Epithelial cell of proximal tubule (primary cell): ENCODE results near the gene CELF6. TPM values are rescaled to one million over a fixed set of nuclear protein-coding genes. Genes with fewer than 3 reads are reported as not detected.

ENCODE experiments used
- DNase-seq: peaks from one replicate; pipeline ENCODE4 v3.0.0-alpha.2; 2011; ENCODE audit warnings: low read depth
- H3K4me3 ChIP-seq: 2 replicates; pipeline ENCODE4 v1.5.1; 2011; ENCODE audit warnings: low read depth, mild to moderate bottlenecking, low read length
- total RNA-seq: library from RNA; depleted of rRNA; stranded (reverse); fragments of >200 nt; gene quantifications from 2 replicates; pipeline ENCODE4 v1.2.3, GENCODE V29; 2015
- TF ChIP-seq, protein P1 (sequence below): conservative IDR thresholded peaks from 2 replicates; pipeline ENCODE4 v1.5.1; 2012; ENCODE audit warnings: low read depth, mild to moderate bottlenecking, low read length

The CELF6 gene
- total RNA-seq, 1 donor from 2014 or later = not detected

DNA sequence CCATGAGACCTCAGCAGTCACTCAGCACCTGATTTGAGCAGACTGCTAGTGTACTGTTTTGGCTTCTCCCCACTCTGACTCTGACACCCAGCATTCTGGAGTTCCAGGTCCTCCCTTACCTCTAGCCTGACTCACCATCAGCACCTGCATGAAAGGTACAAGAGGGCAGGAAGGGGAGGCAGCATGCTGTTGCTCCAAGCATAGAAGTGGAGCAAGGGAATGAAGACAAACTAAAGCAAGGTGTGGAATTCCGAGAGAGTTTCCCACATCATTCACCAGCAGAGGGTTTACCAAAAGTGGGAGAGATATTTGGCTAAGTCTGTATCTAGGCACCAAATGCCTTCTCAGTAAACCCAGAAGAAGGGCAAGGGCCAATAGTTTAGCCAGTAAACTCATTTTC, 34.5 kb upstream of the CELF6 start:
- no peak overlapping the region for H3K4me3 ChIP-seq
- DNase-seq = no peak
- TF ChIP-seq, protein P1, sequence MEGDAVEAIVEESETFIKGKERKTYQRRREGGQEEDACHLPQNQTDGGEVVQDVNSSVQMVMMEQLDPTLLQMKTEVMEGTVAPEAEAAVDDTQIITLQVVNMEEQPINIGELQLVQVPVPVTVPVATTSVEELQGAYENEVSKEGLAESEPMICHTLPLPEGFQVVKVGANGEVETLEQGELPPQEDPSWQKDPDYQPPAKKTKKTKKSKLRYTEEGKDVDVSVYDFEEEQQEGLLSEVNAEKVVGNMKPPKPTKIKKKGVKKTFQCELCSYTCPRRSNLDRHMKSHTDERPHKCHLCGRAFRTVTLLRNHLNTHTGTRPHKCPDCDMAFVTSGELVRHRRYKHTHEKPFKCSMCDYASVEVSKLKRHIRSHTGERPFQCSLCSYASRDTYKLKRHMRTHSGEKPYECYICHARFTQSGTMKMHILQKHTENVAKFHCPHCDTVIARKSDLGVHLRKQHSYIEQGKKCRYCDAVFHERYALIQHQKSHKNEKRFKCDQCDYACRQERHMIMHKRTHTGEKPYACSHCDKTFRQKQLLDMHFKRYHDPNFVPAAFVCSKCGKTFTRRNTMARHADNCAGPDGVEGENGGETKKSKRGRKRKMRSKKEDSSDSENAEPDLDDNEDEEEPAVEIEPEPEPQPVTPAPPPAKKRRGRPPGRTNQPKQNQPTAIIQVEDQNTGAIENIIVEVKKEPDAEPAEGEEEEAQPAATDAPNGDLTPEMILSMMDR = no peak

DNA sequence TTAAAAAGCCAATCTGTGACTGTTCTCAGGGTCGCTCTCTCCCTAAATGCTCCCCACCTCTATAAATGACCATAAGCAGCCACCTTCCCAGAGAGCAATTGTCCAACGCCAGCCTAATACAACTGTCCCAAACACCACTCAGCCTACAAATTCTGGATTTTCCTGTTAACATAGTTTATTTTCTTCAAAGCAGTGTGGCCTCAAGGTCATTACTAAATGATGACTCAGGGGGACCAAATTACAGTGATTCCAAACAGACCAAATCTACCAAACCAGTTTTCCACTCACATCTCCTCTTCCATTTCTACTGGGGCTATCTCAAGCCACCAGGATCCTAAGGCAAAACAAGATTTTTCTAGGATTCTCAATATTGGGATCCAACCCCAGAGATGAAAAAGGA, 33.3 kb upstream of the CELF6 start:
- no peak for DNase-seq
- no peak overlapping the region for H3K4me3 ChIP-seq
- TF ChIP-seq, protein P1 = no peak

DNA sequence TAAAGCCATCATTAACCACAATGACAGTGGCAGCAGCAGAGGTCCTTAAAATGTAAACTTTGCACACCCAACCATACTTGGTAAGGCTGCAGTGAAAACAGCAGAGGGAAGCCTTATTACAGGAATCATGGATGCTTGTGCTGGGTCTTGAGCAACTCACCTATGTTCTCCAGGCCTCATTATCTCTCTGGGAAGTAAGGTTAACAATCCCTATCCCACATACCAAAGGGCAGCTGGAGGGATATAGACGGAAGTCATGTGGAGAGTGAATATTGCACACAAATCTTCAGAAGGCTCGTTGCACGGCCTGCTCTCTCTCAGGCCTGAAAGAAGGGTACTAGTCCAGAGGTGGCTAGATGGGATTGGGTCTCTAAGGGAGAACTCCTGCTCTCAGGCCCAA, 25.8 kb upstream of the CELF6 start:
- no peak overlapping the region for H3K4me3 ChIP-seq
- TF ChIP-seq, protein P1 = no peak
- DNase-seq = no peak

DNA sequence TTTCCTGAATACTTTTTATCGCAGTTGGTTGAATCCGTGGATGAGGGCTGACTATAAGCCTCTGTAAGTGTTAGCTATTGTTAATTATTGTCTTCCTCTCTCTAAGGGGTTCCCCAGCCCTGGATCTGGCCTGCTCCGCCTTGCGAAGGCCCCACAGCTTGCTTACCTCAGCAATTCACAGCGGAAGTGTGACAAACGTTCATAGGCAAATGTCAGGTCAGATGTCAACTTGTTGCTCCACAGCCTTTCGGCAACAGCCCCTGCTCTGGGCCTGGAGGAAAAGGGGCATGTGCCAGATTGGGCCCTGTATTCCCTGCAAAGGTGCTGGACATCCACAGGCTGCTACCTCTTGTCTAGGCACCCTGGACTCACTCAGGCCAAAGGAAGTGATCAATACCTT, 25.3 kb upstream of the CELF6 start:
- DNase-seq = no peak
- H3K4me3 ChIP-seq = no peak overlapping the region
- TF ChIP-seq, protein P1 = no peak

DNA sequence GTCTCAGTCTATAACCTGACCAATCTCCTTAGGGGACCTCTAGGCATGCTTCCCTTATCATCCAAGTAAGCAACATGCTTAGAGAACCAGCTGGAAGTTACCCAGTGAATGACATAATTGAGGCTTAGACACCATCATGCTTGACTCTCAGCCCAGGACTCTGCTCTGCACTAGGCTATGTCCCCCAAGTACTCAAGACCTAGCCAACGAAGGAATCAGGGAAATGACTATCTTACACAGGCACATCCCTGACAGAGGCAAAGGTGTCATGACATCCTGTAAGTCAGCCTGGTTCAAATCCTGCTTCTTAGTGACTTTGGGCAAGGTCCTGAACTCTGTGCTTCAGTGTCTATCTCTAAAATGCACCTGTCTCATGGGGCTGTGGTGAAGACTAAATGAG, 24.6 kb upstream of the CELF6 start:
- TF ChIP-seq, protein P1 = no peak
- no peak for DNase-seq
- H3K4me3 ChIP-seq = no peak overlapping the region

DNA sequence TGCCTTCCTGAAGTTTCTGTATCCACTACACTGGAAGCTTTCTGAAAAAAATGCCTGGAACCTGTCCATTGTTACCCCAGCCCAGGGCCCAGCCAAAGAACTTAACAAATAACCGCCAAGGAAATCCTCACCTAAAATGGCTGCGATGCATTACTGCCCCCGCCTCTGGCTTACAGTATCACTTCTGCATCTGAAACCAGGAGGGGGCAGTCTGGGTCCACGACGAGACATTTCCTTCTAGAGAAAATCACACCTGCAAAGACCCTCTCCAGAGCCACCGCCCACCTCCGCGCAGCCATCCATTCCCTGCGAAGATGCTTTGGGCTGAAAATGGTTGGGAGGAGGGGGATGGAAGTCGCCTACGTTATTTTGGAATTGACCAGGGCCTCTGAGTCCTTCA, 22.4 kb upstream of the CELF6 start:
- TF ChIP-seq, protein P1 = peak; percentile 64
- no peak for DNase-seq
- no peak overlapping the region for H3K4me3 ChIP-seq

DNA sequence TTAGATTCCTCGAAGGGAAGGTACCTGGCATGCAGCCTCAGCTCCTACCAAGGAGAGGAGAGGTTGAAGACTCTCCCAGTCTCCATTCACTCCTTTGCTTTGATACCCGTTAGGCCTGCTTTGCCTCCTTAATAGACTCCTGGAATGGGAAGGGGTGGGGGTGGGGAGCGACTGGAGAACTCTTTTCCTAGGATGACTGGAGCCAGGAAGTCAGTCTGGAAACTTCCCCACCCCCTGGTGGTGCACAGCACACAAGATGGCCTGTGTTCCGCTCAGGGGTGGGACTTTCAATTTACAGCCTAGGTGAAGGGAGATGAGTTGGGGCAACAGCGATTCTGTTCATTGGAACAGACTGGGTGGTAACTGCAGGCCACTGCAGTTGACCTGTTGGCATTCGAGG, 21.4 kb upstream of the CELF6 start:
- TF ChIP-seq, protein P1 = peak; percentile 26

More for the DNA sequence above, 21.4 kb upstream of the CELF6 start:
- no peak for DNase-seq
- H3K4me3 ChIP-seq = no peak overlapping the region
